Erythroblast (primary cell): ENCODE data around the gene MINDY2.

Source experiments
- GATA1 ChIP-seq: IDR thresholded peaks from 2 replicates; pipeline ENCODE4 v1.6.1; 2011; ENCODE audit warnings: low read depth, mild to moderate bottlenecking, control low read depth, low read length, moderate library complexity
- POLR2A ChIP-seq: IDR thresholded peaks from 2 replicates; pipeline ENCODE4 v1.6.1; 2011; ENCODE audit warnings: mild to moderate bottlenecking, low read length

GRCh38 chr15:58746174-58746573 is 24.9 kb upstream of the MINDY2 start:
- TF ChIP-seq POLR2A (no peak), GATA1 (no peak)
